T follicular helper cell (primary cell): Measurements from ENCODE around the gene CYP1A2.
"Not testable (repeated sequence)": the region's sequence is repeated elsewhere in the genome, so short reads cannot be mapped to it uniquely, and the experiment has no call there.

ENCODE experiments used
- DNase-seq: peaks from one replicate; pipeline ENCODE4 v3.0.0-alpha.2; 2020; ENCODE audit warnings: low read depth

CYP1A2 gene

DNA sequence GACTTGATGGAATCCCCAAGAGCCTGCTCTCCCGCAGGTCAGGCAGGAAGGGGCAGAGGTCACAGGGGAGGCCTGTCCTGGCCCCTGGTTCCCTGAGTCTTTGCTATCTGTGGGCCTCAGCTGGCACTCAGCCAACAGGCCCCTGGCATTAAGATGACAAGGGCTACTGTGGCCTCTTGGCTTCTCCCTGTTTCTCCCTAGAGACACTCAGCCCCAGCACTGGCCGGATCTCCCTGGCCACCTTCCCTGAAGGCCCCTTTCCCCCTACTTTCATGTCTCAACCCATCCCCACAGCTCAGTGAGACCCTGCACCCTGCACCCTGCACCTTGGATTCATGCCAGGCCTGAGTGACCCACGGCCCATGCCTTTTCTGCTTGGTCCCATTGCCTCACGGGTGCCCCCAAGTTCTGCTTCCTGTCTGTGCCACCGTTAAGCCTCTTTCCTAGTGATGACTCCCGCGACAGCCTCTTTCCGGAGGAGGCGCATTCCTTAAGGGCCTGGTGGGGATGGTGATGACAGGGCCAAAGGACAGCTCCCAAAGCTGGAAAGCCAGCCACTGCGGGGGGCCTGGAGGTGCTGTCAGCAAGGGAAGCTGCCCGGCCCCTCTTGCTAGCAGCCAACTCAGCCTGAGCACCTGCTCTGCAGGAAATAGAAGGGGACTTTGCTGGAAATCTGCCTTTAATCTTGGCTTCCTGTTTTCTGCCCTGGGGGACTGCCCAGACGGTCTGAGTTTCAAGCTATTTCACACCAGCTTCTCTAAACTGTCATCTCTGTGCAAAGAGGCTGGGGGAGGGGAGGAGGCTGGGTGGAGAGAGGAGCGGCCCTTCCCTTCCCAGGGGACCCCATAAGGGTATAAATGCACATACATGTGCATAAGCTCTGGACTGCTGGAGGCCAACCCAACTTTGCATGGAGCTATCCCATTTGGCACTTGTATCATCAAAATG lies 28.4 kb downstream of the CYP1A2 start:
- DNase-seq, result peak; percentile 41

DNA sequence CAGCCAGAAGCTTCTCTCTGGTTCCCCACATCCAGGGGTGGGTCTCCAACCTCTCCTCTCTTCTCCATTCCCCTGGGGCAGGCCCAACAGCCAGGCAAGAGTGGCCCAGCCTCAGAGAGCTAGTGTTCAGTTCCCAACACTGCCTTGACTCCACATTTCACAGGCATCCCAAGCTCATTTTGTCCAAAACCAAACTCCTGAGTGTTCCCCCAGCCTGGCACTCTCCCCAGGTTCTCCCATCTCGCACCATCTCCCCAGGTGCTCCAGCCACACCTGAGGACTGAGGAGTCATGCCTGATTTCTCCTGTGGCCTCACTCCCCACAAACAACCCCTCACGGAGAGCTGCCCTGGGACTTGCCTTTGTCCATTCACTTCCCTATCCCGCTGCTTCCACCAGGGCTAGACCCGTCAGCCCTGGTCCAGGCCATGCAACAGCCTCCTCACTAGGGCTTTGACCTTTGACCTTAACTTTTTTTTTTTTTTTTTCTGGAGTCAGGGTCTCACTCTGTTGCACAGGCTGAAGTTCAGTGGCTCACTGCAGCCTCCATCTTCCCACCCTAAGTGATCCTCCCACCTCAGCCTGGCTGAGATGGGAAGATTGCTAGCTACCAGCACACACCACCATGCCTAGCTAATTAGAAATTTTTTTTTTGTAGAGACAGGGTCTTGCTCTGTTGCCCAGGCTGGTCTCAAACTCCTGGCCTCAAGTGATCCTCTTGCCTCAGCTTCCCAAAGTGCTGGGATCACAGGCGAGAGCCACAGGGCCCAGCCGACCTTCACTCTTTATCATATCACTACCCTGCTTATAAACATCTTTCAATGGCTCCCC lies 29.3 kb downstream of the CYP1A2 start:
- no peak for DNase-seq

DNA sequence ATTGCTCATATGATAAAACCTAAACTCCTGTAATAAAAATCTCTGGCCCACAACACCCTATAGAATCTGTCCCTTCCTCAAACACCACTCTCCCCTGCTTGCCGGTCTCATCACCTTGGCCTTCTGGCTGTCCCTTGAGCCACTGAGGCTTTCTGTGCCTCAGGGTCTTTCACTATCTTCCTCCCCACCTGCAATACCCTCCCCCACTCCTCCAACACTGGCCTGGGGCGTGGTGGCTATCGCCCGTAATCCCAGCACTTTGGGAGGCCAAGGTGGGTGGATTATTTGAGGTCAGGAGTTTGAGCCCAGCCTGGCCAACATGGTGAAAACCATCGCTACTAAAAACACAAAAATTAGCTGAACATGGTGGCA lies 29.9 kb downstream of the CYP1A2 start:
- no peak for DNase-seq

DNA sequence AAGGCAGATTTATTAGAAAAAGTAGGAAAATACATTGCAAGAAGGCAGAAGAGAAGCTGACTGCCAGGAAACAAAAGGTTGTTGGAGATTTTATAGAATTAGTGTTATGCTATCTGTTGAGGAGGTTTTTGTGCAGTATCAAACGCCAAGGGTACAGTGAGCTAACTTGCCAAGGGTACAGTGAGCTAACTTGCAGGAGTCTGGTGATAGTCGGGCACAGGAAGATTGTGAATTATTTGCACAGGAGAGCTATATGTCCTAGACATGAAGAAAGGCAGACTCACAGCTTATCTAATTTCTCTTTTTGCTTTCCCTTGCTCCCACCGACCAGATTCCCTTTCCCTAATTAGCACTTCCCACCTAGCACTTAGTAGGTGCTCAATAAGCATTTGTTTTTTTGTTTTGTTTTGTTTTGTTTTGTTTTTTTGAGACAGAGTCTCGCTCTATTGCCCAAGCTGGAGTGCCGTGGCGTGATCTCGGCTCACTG lies 30.6 kb downstream of the CYP1A2 start:
- no peak for DNase-seq

DNA sequence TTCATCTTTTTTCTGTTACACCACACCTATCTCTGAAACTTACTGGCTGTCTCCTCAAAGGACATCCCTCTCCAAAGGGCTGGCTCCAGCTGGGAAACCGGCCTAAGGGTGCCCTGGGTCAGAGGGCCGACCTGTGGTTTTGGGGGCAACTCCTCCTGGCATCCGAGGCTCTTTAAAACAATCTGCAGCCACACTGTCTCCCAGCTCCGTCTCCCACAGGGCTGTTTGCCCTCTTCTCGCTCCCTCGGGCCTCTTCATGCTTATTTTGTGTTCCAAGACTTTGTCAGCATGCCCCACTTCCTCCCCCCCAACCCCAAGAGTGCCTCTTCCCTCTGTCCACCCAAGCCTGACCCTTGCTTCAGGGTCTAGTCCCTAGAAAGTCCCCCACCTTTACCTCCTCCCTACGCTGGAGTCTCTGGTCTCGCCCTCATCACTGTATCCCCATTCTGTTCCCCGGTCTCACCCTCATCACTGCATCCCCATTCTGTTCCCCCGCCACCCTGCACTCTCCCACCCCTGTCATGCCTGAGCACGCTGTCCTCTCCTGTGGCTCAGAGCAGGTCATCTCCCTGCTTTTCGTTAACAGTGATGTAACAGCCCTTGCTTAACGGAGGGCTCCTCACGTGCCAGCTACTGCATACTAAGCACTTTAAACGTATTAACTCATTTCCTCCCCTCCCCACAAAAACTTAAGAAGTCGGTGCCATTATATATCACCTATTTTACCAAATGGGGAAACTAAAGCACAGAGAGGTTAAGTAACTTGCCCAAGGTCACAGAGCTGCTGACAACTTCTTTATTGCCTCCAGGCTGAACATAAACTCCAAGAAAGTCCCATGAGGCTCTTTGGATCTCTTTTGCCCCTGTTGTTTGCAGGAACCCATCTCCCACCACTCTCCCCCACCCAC lies 32.1 kb downstream of the CYP1A2 start:
- peak; percentile 36 for DNase-seq

DNA sequence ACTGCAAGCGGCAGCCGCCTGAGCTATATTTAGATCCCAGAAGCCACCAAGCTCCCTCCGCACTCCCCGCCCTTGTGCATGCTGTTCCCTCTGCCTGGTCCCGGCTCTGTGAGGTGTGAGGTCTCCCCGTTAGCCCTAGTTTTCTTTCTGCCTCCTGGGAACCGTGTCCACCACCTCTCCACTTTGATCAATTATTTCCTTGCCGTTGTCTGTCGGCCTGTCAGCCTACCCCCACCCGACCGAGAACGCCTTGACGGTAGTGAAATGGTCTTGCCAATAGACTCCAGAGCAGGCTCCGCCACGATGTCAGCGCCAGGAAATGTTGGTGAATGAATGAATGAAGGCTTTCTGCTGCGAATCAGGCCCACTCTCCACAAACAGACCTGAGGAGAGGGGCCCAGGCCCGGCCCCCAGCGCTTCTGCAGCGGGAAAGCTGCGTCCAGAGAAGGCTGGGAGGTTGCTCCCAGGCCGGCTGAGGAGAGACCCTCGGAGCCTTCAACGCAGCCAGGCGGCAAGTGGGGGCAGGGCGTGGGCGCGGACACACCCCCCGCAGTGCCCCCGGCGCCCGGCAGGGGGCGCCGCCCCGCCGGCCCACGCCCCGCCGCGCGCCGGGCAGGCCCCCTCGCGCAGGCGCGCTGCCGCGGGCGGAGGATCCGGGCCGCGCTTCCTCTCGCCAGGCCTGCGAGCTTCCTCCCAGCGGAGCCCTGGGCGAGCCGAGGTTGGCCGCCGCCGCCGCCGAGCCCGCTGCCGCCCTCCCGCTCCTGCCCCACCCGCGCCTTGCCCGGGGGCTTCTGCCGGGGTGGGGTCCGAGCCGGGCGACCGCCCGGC lies 33.0 kb downstream of the CYP1A2 start, which contains the start of gene CSK:
CSK (plus strand) TSS at position 650 of the 828 bp plus-strand sequence. CDS start 16,218 bp downstream, outside the sequence.
- peak; percentile 67 for DNase-seq

DNA sequence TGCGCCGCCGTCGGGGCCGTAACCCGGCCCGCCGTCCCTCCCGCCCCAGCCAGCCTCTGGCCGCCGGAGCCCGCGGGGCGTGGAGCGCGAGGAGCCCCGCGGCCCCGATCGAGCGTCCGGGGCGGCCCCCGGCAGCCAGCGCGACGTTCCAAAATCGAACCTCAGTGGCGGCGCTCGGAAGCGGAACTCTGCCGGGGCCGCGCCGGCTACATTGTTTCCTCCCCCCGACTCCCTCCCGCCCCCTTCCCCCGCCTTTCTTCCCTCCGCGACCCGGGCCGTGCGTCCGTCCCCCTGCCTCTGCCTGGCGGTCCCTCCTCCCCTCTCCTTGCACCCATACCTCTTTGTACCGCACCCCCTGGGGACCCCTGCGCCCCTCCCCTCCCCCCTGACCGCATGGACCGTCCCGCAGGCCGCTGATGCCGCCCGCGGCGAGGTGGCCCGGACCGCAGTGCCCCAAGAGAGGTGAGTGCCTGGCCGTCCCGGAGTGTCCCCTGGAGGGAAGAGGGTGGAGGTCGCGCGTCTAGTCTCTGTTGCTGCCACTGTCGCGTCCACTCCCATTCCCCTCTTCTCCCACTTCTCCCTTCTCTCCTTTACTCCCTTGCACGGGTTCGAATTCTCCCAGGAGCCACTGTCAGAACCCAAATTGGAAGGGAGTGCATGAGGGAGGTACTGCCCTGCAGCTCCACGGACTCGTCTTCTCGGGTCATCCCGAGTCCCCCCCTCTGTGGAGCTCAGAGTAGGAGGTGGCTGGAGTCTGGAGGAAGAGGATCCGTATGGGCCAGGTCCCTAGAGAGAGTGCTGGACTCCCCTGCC lies 33.8 kb downstream of the CYP1A2 start:
- DNase-seq, result peak; percentile 60

DNA sequence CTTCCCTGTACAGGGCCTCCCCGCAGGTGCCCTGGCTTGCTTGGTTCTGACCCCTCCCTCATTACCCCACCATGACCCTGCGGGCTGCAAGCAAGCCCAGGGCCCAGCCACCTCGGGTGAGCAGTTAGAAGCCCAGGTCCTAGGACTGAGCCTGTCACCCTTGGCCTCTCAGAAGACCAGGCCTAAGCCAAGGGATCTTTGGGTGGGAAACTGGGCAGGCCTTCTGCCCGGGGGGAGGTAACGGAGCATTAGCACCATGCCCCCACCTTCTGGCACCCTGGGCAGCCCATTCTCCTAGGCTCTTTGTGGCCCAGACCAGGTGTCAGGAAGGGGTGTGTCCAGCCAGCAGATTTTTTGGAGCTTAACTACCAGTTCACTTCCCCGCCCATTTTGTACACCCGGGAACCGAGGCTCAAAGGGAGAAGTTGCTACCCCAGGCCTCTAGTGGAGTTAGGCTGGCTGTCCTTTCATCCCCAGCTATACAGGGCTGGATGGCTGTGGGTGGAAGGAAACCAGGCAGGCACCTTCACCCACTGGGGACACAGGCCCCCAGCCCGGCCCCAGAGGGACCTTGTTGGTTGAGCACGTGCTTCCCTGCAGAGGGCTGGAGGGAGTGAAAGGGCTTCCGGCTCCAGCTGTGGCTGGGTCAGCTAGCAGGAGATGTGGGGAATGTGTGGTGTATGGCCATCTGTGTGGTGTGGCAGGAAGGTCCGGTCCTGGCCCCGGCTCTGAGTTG lies 34.6 kb downstream of the CYP1A2 start:
- no peak for DNase-seq

DNA sequence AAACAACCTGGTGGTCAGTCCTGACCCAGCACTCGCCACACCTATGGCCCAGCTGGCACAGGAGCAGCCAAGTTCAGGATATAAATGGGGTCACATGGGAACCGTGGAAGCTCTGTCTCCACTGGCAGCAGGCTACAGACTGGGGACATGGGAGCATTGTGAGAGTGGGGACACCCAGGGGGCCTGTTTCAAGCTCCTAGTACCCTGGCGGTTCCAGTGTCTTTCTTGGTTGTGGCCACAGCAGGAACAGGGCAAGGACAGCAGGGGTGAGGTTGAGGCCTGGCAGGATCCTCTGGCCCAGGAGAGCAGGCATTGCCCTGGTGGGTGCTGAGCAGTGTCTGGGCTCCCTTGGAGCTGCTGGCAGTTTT lies 35.1 kb downstream of the CYP1A2 start:
- DNase-seq, result no peak

DNA sequence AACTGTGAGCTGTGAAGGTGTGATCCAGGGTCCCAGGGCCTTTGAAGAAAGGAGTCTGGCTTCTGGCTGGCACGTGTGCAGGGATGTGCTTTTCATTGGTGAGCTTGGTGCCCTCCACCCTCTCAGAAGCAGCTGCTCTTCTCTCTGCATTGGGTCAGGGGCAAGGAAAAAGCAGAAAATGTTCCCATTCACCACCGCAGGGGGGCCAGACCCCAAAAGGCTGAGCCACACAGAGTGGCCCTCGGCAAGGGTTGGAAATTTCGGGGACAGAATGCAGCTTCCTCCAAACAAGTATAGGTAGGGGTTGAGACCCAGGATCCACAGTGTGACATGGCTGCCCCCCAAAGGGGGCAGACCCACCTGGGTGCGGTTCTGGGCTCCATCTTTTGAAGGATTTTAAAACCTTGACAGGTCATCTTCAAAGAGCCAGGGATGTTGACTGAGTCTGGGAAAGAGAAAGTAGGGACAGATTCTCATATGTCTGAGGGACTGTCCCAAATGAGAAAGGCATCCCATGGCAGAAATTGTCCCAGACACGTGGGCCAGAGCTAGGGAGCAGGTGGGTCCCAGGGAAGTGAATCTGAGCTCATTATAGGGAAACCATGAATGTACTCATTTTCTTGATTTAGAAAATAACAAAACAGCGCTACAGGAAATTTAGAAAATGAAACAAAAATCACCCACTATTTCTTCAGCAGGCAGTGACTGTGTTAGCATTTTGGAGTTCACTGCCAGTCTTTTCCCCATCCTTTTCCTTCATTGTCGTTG lies 36.0 kb downstream of the CYP1A2 start:
- DNase-seq, result no peak

DNA sequence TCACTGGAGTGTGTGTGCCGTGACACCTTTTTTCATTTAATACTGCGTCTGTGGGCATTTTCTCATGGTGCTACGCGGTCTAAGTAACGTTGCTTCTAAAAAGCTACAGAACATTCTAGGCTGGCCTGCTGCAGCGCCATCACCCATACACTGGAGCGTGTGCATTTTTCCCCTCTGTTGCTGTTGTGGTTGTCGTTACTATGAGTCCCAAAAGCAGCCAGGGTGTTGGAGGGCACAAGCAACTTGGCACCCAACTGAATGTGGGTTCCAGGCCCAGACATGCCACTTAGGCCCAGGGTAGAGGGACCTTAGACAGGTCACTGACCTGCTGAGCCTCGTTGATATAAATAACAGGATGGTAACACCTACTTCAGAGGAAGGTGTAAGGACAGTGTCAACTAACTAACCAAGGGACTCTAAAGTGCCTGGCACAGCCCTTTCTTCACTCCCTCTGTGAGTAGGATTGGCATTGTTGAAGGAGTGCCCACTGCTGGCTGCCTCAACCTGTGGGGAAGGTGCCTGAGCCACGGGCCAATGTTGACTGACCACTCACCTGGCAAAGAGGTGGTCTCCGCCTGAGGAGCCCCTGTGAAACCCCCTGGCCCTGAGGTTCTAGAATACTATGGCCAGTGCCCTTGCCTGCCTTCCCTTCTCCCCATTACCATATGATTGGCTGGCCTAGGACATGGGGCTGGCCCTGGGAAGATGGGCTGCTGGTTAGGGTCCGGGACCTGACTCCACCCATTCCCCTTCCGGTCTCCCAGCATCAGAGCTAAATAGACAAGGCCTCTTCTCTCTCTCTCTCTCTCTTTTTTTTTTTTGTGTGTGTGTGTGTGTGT lies 36.8 kb downstream of the CYP1A2 start:
- no peak for DNase-seq

DNA sequence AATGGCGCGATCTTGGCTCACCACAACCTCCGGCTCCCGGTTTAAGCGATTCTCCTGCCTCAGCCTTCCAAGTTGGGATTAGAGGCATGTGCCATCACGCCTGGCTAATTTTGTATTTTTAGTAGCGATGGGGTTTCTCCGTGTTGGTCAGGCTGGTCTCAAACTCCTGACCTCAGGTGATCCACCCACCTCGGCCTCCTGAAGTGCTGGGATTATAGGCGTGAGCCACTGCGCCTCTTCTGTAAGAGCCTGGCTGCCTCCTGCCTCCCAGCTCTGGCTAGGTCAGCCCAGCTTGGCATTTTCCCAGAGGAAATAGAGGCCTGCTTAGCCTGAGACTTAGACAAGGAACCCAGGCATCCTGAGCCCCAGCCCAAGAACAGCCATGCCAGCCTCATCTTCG lies 37.4 kb downstream of the CYP1A2 start:
- DNase-seq, result not testable (repeated sequence)

DNA sequence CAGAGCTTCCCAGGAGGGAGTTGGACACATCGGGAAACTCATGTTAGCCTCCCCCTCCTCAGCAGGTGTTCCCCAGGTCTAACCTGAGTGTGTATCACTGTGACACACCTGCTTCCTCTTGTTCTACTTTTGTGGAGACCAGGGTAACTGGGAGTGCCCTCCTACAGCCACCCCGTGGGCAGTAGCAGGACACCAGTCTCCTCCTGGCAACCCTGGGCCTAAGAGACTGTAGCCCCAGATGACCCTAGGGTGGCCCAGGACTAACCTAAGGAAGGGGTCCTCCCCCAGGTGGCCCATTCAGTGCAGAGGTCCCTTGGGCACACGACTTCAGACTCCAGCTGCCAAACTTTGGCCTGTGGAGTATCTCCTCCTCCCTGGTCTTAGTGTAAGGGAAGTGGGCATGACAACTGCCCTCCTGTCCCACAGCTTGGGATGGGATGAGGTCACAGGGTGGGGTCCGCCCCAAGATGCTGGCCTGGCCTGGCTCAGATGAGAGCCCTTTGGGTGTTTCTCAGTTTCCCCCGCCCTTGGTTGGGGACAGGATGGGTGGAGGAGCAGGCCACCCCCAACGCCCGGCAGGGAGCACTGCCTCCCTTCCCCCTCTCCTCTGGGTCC lies 38.0 kb downstream of the CYP1A2 start:
- DNase-seq, result no peak

DNA sequence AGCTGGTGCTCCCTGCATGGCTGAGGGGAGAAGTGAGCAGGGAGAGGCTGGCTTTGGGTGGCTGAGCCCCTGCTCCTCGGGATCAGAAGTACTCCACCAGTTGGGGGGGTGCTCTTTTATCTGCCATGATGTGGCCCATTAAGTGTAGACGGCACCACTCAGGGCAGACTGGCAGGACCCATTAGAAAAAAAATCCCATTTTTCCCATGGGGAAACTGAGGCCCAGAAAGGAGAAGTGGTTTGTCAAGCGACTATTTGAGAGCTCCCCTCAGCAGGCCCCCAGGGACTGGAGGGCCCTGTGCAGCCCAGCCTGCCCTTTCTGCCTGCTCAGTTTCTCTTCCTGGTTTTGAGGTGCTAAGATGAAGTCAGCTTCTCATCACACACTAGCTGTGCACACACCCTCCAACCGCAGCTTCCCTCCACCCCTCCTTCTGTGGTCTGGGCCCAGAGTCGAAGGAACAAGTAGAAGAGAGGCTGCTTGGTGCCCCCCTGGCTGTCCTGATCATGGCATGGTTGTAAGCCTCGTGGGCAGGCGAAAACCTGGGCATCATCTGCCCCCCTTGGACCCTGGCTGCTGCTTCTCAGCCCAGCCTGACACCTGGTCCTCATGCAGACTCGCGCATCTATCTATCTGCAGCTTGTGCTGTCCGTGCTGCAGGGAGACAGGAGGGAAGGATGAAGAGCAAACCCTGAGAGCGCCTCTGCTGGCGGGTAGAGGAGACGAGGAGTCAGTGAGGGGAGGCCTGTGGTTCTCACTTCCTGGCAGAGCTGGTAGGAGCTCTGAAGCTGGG lies 38.8 kb downstream of the CYP1A2 start:
- DNase-seq, result peak; percentile 89

DNA sequence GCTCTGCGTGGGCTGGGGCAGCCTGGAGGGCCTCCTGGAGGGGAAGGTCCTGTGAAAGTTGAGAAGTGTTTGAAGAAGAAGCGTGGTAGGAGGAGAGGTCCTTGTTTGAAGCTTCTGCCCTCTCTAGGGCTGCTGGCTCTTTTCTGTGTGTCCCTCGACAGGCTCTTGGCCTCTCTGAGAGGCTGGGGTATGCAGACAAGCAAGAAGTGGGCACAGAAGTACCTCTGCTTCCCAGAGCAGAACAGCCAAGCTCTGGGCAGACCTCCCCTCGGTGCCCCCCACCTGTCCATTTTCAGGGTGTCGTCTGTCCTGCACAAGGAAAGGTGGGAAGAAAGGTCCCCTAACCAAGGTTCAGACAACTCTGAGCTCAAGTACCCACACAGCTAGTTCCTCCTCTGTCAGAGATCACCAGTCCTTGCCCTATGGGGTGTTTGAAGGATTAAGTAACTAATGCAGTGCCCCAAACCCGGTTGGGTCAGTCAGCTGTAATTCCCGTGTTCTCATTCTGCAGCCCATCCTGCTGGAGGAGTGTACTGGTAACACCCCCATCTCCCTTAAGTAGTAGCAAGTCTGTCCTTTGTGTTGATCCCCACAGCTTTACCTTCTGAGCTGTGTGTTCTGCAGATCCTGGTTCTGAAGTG lies 39.5 kb downstream of the CYP1A2 start:
- no peak for DNase-seq
